Cardiac muscle cell (in vitro differentiated cells and primary cell): ENCODE data around the gene ONECUT1. TPM values are rescaled to one million over a fixed set of nuclear protein-coding genes. Genes with fewer than 3 reads are reported as not detected.

ENCODE experiments used
- DNase-seq, 2 donors: peaks; one replicate each; pipeline versions ENCODE4 v3.0.0 to v3.0.0-alpha.2; 2010 to 2017; ENCODE audit warnings: low read depth in 1 of 2, low spot score in 1 of 2
- H3K27ac ChIP-seq: fragments of 200-600 bp; sonication (generic); 2 replicates; pipeline ENCODE4 v1.5.1; 2016
- H3K27me3 ChIP-seq: fragments of 200-600 bp; sonication (generic); 2 replicates; pipeline ENCODE4 v1.6.0; 2016; ENCODE audit warnings: control low read depth
- H3K36me3 ChIP-seq: fragments of 200-600 bp; sonication (generic); 2 replicates; pipeline ENCODE4 v1.5.1; 2016; ENCODE audit warnings: control low read depth
- H3K4me1 ChIP-seq: fragments of 200-600 bp; sonication (generic); 2 replicates; pipeline ENCODE4 v1.8.1; 2017; ENCODE audit warnings: low read depth, mild to moderate bottlenecking, mixed run types
- H3K4me3 ChIP-seq: fragments of 200-600 bp; sonication (generic); 2 replicates; pipeline ENCODE4 v1.5.1; 2016; ENCODE audit warnings: mild to moderate bottlenecking
- H3K9me3 ChIP-seq: fragments of 200-600 bp; sonication (generic); 2 replicates; pipeline ENCODE4 v1.5.1; 2017; ENCODE audit warnings: low read depth, mild to moderate bottlenecking, control low read depth
- CTCF ChIP-seq: IDR thresholded peaks from 2 replicates; pipeline ENCODE4 v1.5.1; 2012; ENCODE audit warnings: low read depth, mild to moderate bottlenecking, low read length
- polyA plus RNA-seq: library from polyadenylated mRNA; unstranded; fragments of >200 nt; fragmentation: Nextera tagmentation; extraction: Ambion mirVana; gene quantifications from 2 replicates; pipeline ENCODE4 v1.2.1, GENCODE V29; 2016
- total RNA-seq: library from RNA; depleted of rRNA; stranded (reverse); fragments of >200 nt; gene quantifications from 2 replicates; pipeline ENCODE4 v1.2.3, GENCODE V29; 2016

ONECUT1 gene
- total and polyA plus RNA-seq, 2 experiments from 2014 or later: 0.18 TPM; not detected in 1

- Histone ChIP-seq H3K4me1 (peaks cover 5% of the 10 kb centered on the region), H3K27me3 (peaks cover 100% of the 10 kb centered on the region), H3K4me3 (no peak overlapping the region), H3K36me3 (no peaks in the 10 kb centered on the region), H3K9me3 (no peaks in the 10 kb centered on the region), H3K27ac (no peak overlapping the region)
- no peak for TF ChIP-seq CTCF
- DNase-seq: no peak
Observed at GRCh38 chr15:52799145-52799811, 9.1 kb upstream of the ONECUT1 start.

- no peak for DNase-seq
- H3K4me1 ChIP-seq: peaks cover 5% of the 10 kb centered on the region
- TF ChIP-seq CTCF: no peak
Observed at GRCh38 chr15:52798529-52799101, 8.5 kb upstream of the ONECUT1 start.

GRCh38 chr15:52797625-52798501, 7.7 kb upstream of the ONECUT1 start:
- H3K27me3 ChIP-seq: peaks cover 100% of the 10 kb centered on the region
- no peaks in the 10 kb centered on the region for H3K9me3 ChIP-seq
- no peak for DNase-seq
- H3K27ac ChIP-seq: no peak overlapping the region
- peaks cover 5% of the 10 kb centered on the region for H3K4me1 ChIP-seq
- TF ChIP-seq CTCF: no peak
- no peaks in the 10 kb centered on the region for H3K36me3 ChIP-seq
- H3K4me3 ChIP-seq: no peak overlapping the region

More at GRCh38 chr15:52798529-52799101, 8.5 kb upstream of the ONECUT1 start:
- H3K27ac ChIP-seq: no peak overlapping the region
- no peaks in the 10 kb centered on the region for H3K36me3 ChIP-seq
- no peak overlapping the region for H3K4me3 ChIP-seq
- H3K9me3 ChIP-seq: no peaks in the 10 kb centered on the region
- peaks cover 100% of the 10 kb centered on the region for H3K27me3 ChIP-seq

GRCh38 chr15:52796753-52797520, 6.8 kb upstream of the ONECUT1 start:
- no peaks in the 10 kb centered on the region for H3K36me3 ChIP-seq
- H3K9me3 ChIP-seq: no peaks in the 10 kb centered on the region
- H3K4me1 ChIP-seq: peaks cover 5% of the 10 kb centered on the region
- peaks cover 100% of the 10 kb centered on the region for H3K27me3 ChIP-seq
- no peak for TF ChIP-seq CTCF
- no peak overlapping the region for H3K27ac ChIP-seq
- DNase-seq: no peak
- H3K4me3 ChIP-seq: no peak overlapping the region

- TF ChIP-seq CTCF: no peak
- no peaks in the 10 kb centered on the region for H3K36me3 ChIP-seq
- peaks cover 100% of the 10 kb centered on the region for H3K27me3 ChIP-seq
- H3K27ac ChIP-seq: no peak overlapping the region
- H3K4me1 ChIP-seq: peaks cover 5% of the 10 kb centered on the region
- no peak for DNase-seq
- no peak overlapping the region for H3K4me3 ChIP-seq
- no peaks in the 10 kb centered on the region for H3K9me3 ChIP-seq
Observed at GRCh38 chr15:52796228-52796521, 6.0 kb upstream of the ONECUT1 start.
